Lower lobe of right lung (tissue), 2 donors: ENCODE data around the gene XRCC1. TPM values are rescaled to one million over a fixed set of nuclear protein-coding genes. Genes with fewer than 3 reads are reported as not detected.
A peak's percentile ranks its signal among the peaks of the same experiment; 100 is the strongest.

Source experiments
- ATAC-seq, 2 donors: fragments of 200-7000 bp; cut with Tn5 transposase; one replicate each; pipeline ENCODE4 v1.9.1; 2020 to 2022; ENCODE audit warnings: mild to moderate bottlenecking in 2 of 2, moderate library complexity in 2 of 2
- DNase-seq: peaks from one replicate; pipeline ENCODE4 v3.0.0-alpha.2; 2020
- H3K27ac ChIP-seq: fragments of 200-600 bp; one replicate; pipeline ENCODE4 v1.8.0; 2022
- H3K27me3 ChIP-seq: fragments of 200-600 bp; one replicate; pipeline ENCODE4 v1.8.0; 2022; ENCODE audit warnings: low read depth
- H3K36me3 ChIP-seq: fragments of 200-600 bp; one replicate; pipeline ENCODE4 v1.8.0; 2022; ENCODE audit warnings: mild to moderate bottlenecking
- H3K4me1 ChIP-seq: fragments of 200-600 bp; one replicate; pipeline ENCODE4 v1.8.0; 2022
- H3K4me3 ChIP-seq: fragments of 200-600 bp; one replicate; pipeline ENCODE4 v1.8.0; 2022; ENCODE audit warnings: mild to moderate bottlenecking
- H3K9me3 ChIP-seq: fragments of 200-600 bp; one replicate; pipeline ENCODE4 v1.8.0; 2022
- intact Hi-C: fragments of 100-400 bp; cut with DNase I; formaldehyde crosslinking; loops from one replicate; pipeline ENCODE4 v1.11.0; 2022
- long read RNA-seq: library from polyadenylated mRNA; unstranded; transcript quantifications from one replicate; pipeline ENCODE4 v2.0.0, GENCODE V29; 2021
- total RNA-seq: library from RNA; stranded (reverse); fragmentation: NEBNext Ultra II Directional; extraction: Animal tissue kit (Norgen Biotek cat#: 25700); gene quantifications from one replicate; pipeline ENCODE4 v1.2.1, GENCODE V29; 2021
- TF ChIP-seq, protein P1 (sequence below): fragments of 200-600 bp; IDR thresholded peaks from one replicate; pipeline ENCODE4 v1.8.0; 2022; ENCODE audit warnings: antibody characterized with exemption, mild to moderate bottlenecking
- donor health status: DM: no; HTN: yes; CAD: no; lungs with severe emphysema.

Gene XRCC1
- 26.9 TPM for total RNA-seq
- long read RNA-seq, transcript XRCC1-201 (17 exons, 2,802 nt) = major isoform, 16 of 35 reads
- long read RNA-seq, partial matches to known transcripts = 12 of 35 reads
- long read RNA-seq, other reads (novel, unspliced or antisense) = 5 of 35 reads

GRCh38 chr19:43575156-43575950 is at the start of gene XRCC1, which contains the start of gene PINLYP:
Gene XRCC1, minus strand, starts transcription at chr19:43575527. Its CDS starts 69 bp downstream, at chr19:43575458.
Gene PINLYP, plus strand, starts transcription at chr19:43575801. Its CDS starts 1,391 bp downstream, at chr19:43577192.
- intact Hi-C loops = no loop called here
- TF ChIP-seq, protein P1, sequence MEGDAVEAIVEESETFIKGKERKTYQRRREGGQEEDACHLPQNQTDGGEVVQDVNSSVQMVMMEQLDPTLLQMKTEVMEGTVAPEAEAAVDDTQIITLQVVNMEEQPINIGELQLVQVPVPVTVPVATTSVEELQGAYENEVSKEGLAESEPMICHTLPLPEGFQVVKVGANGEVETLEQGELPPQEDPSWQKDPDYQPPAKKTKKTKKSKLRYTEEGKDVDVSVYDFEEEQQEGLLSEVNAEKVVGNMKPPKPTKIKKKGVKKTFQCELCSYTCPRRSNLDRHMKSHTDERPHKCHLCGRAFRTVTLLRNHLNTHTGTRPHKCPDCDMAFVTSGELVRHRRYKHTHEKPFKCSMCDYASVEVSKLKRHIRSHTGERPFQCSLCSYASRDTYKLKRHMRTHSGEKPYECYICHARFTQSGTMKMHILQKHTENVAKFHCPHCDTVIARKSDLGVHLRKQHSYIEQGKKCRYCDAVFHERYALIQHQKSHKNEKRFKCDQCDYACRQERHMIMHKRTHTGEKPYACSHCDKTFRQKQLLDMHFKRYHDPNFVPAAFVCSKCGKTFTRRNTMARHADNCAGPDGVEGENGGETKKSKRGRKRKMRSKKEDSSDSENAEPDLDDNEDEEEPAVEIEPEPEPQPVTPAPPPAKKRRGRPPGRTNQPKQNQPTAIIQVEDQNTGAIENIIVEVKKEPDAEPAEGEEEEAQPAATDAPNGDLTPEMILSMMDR = no peak
- H3K4me3 ChIP-seq = peak within 1 kb of the TSS; percentile 74
- H3K36me3 ChIP-seq = peaks cover 4% of the 10 kb centered on the region
- H3K27me3 ChIP-seq = no peaks in the 10 kb centered on the region
- ATAC-seq (peak; percentile 99), DNase-seq (peak; percentile 99)
- no peaks in the 10 kb centered on the region for H3K9me3 ChIP-seq
- peak within 1 kb of the TSS; percentile 86 for H3K27ac ChIP-seq
- H3K4me1 ChIP-seq = peaks cover 21% of the 10 kb centered on the region

GRCh38 chr19:43624933-43625332 is 49.6 kb upstream of the XRCC1 start:
- H3K27ac ChIP-seq = no peak overlapping the region
- no peaks in the 10 kb centered on the region for H3K9me3 ChIP-seq
- H3K4me3 ChIP-seq = no peak overlapping the region
- TF ChIP-seq, protein P1 = peak; percentile 12
- peak; percentile 82 for DNase-seq
- no peaks in the 10 kb centered on the region for H3K36me3 ChIP-seq
- ATAC-seq = peak; percentile 52 to 60
- H3K4me1 ChIP-seq = peaks cover 9% of the 10 kb centered on the region
- intact Hi-C loops = no loop called here
- H3K27me3 ChIP-seq = no peaks in the 10 kb centered on the region

DNA sequence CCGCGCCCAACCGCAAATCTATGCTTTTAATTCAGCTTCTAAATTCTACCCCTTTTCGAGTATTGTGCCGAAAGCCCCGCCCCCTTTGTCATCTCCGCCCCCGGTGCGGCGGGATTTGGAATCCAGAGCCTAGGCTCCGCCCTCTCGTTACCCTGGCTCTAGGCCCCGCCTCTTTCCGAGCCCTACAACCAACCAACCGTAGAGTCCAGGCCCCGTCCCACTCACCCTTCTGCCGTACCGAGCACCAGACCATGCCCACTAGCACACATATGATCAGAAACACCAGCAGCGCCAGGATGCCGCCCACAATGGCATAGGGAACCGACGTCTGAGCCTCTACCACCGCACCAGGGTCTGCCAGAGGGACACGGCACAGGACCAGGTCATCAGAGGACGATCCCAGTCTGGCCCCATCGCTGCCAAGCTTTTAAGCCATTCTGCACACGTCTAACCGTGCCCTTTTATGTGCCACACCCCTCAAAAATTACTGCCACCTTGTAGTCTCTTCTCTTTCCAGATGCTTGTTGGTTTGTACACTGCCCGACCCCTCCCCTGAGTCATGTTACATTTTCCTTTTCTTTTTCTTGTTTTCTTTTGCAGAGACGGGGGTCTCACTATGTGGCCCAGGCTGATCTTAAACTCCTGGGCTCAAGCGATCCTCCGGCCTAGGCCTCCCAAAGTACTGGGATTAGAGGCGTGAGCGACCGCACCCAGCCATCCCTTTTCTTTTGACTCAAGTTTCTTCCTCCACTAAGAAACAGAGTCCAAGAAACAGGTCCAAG is 48.8 kb upstream of the XRCC1 start:
- Histone ChIP-seq H3K27ac (no peak overlapping the region), H3K27me3 (no peaks in the 10 kb centered on the region), H3K4me1 (peaks cover 10% of the 10 kb centered on the region), H3K36me3 (no peaks in the 10 kb centered on the region), H3K9me3 (no peaks in the 10 kb centered on the region), H3K4me3 (no peak overlapping the region)
- intact Hi-C loops = no loop called here
- ATAC-seq = no peak
- no peak for DNase-seq
- TF ChIP-seq, protein P1 = no peak

DNA sequence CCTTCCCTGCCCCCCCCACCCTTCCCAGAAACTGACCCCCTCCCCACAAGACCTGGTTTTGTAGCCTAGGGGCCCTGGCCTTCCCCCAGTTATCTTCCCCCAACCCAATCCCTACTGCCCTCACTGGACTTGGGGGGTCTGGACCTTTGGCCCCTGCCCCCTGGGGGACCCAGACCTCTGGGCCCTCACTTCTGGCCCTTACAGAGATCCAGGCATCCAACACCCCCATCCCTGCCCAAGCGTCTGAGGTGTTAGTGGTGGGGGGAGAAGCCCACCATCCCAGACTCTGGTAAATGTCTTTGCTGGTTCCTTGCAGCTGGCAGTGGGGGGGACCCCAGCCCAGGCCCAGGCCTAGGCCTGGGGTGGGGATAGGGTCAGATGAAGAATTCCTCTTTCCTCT is 47.6 kb upstream of the XRCC1 start:
- no peak overlapping the region for H3K4me3 ChIP-seq
- TF ChIP-seq, protein P1 = no peak

DNA sequence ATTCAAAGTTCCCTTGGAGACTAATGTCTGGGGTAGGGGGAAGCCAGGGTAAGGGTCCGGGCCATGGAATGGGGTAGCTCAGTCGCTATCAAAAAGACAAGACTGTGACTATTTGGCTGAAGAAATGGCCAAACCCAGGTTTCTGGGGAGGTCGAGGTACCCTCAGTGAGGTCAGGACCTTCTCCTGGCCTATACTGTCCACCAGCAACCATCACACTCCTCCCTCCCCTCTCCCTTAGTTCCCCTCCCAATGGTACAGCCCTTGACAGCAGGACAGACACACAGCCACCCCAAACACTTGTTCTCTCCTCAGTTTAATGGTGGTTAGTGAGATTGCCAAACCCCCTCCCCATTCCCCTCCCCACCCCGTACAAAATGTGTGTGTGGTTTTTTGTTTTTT is 46.7 kb upstream of the XRCC1 start:
- Histone ChIP-seq H3K27ac (no peak overlapping the region), H3K36me3 (no peaks in the 10 kb centered on the region), H3K27me3 (no peaks in the 10 kb centered on the region), H3K4me1 (peaks cover 18% of the 10 kb centered on the region), H3K9me3 (no peaks in the 10 kb centered on the region), H3K4me3 (no peak overlapping the region)
- TF ChIP-seq, protein P1 = no peak
- DNase-seq = no peak
- no peak for ATAC-seq
- intact Hi-C loops = no loop called here

More for the DNA sequence above, 47.6 kb upstream of the XRCC1 start:
- no peaks in the 10 kb centered on the region for H3K36me3 ChIP-seq
- no peak for DNase-seq
- intact Hi-C loops = no loop called here
- H3K4me1 ChIP-seq = peaks cover 18% of the 10 kb centered on the region
- no peak overlapping the region for H3K27ac ChIP-seq
- no peaks in the 10 kb centered on the region for H3K27me3 ChIP-seq
- ATAC-seq = no peak
- no peaks in the 10 kb centered on the region for H3K9me3 ChIP-seq
